T-cell (primary cell): Measurements from ENCODE around the gene STK32B. TPM values are rescaled to one million over a fixed set of nuclear protein-coding genes. Genes with fewer than 3 reads are reported as not detected.

Experiments
- ATAC-seq, 4 experiments: fragments of 200-7000 bp in 3 of 4; fragments of 150-1000 bp in 1 of 4; cut with Tn5 transposase; replicated peaks in 1 of 4; 1 replicate in 3 of 4; 2 replicates in 1 of 4; pipeline ENCODE4 v1.10.0; 2021; ENCODE audit warnings: moderate library complexity in 3 of 4, mild to moderate bottlenecking in 2 of 4, moderate number of reproducible peaks in 1 of 4
- CTCF ChIA-PET, 2 donors: fragments of 300-600 bp; sonication (Branson Sonifier 250); formaldehyde crosslinking; loops; one replicate each; lab custom pipeline; 2022; ENCODE audit warnings: antibody characterized with exemption in 2 of 2; lab: Charles Lee
- POLR2A ChIA-PET, 2 donors: fragments of 300-600 bp; sonication (Branson Sonifier 250); formaldehyde crosslinking; loops; one replicate each; lab custom pipeline; 2022; ENCODE audit warnings: antibody characterized with exemption in 2 of 2; lab: Charles Lee
- DNase-seq, 35 experiments: peaks; one replicate each; pipeline versions ENCODE4 v3.0.0 to v3.0.0-alpha.2; 2013 to 2023
- H3K27ac ChIP-seq: one replicate; pipeline ENCODE4 v1.5.1; 2013; ENCODE audit warnings: low read length
- H3K27me3 ChIP-seq, 2 experiments: replicated peaks in 1 of 2; 1 replicate in 1 of 2; 2 replicates in 1 of 2; pipeline versions ENCODE4 v1.6.1 to v1.7.0; 2013; ENCODE audit warnings: low read length in 1 of 2, mixed read lengths in 1 of 2; ENCODE audit not compliant: control insufficient read depth in 2 of 2, insufficient read depth in 2 of 2; ENCODE audit errors: extremely low read depth in 1 of 2
- H3K36me3 ChIP-seq, 2 donors: 1 replicate in 1 of 2; 2 replicates in 1 of 2; pipeline versions ENCODE4 v1.6.1 to v1.7.0; 2013; ENCODE audit warnings: low read length in 1 of 2; ENCODE audit not compliant: control insufficient read depth in 2 of 2, insufficient read depth in 1 of 2; ENCODE audit errors: extremely low read depth in 1 of 2
- H3K4me1 ChIP-seq, 2 experiments: 1 replicate in 1 of 2; 2 replicates in 1 of 2; pipeline versions ENCODE4 v1.6.1 to v1.7.0; 2013; ENCODE audit warnings: low read length in 2 of 2, mixed read lengths in 1 of 2; ENCODE audit not compliant: insufficient read depth in 2 of 2, control insufficient read depth in 1 of 2; ENCODE audit errors: extremely low read depth in 1 of 2
- H3K4me3 ChIP-seq, 2 donors: 1 replicate in 1 of 2; 2 replicates in 1 of 2; pipeline versions ENCODE4 v1.5.1 to v1.7.0; 2013; ENCODE audit warnings: mild to moderate bottlenecking in 2 of 2, low read length in 1 of 2, moderate library complexity in 1 of 2; ENCODE audit not compliant: control insufficient read depth in 1 of 2; ENCODE audit errors: extremely low read depth in 1 of 2
- H3K9me3 ChIP-seq: 2 replicates; pipeline ENCODE4 v1.7.0; 2013
- H3K27ac Mint-ChIP-seq, 2 donors: one replicate each; pipeline ENCODE4 v1.8.0; 2020 to 2021; ENCODE audit warnings: mild to moderate bottlenecking in 2 of 2, mixed read lengths in 2 of 2
- H3K27me3 Mint-ChIP-seq, 2 donors: one replicate each; pipeline ENCODE4 v1.8.0; 2021 to 2022; ENCODE audit warnings: mixed read lengths in 2 of 2
- H3K36me3 Mint-ChIP-seq: one replicate; pipeline ENCODE4 v1.8.0; 2021; ENCODE audit warnings: mixed read lengths
- H3K4me1 Mint-ChIP-seq, 3 donors: one replicate each; pipeline ENCODE4 v1.8.0; 2020 to 2022; ENCODE audit warnings: mixed read lengths in 3 of 3, mild to moderate bottlenecking in 1 of 3
- H3K4me3 Mint-ChIP-seq, 3 donors: one replicate each; pipeline ENCODE4 v1.8.0; 2020 to 2022; ENCODE audit warnings: mild to moderate bottlenecking in 3 of 3, mixed read lengths in 3 of 3, moderate library complexity in 3 of 3
- H3K9me3 Mint-ChIP-seq, 3 donors: one replicate each; pipeline ENCODE4 v1.8.0; 2020 to 2022; ENCODE audit warnings: mixed read lengths in 3 of 3
- WGBS: methylation state at CpG from one replicate; pipeline ENCODE4 v1.1.5; 2013; ENCODE audit warnings: missing lambda C conversion rate; ENCODE audit not compliant: insufficient coverage; 5-methylcytosine and 5-hydroxymethylcytosine counted together
- total RNA-seq, 35 experiments: library from RNA in 6 of 35; stranded (reverse) in 6 of 35; fragments of 120-200 nt in 1 of 35; gene quantifications; one replicate each; pipeline versions ENCODE4 v1.2.1 to v1.2.4 and lab custom pipeline; 2013 to 2026

The STK32B gene
- total RNA-seq, 5 donors from 2014 or later (not counting 1 experiment from before 2014, with no cell fraction given): 0.12 to 0.20 (median 0.15) TPM; not detected in 2

GRCh38 chr4:5399124-5399523 is 347.8 kb downstream of the STK32B start:
- peaks cover 4 to 10% (median 9%) of the 10 kb centered on the region in 3 donors for H3K9me3 Mint-ChIP-seq
- H3K4me1 ChIP-seq: no peaks in the 10 kb centered on the region

GRCh38 chr4:5399790-5400421 is 348.6 kb downstream of the STK32B start:
- DNase-seq (peak in 1 of 35 experiments; percentile 2), ATAC-seq (peak in 1 of 4 experiments; percentile 14)
- H3K27ac ChIP-seq: no peak overlapping the region
- 73% methylated on average over 7 of the region's 8 CpGs for WGBS
- H3K9me3 Mint-ChIP-seq: peaks cover 4 to 10% (median 9%) of the 10 kb centered on the region in 3 donors
- H3K4me3 Mint-ChIP-seq: no peak overlapping the region
- POLR2A ChIA-PET: no interaction called here
- H3K4me1 Mint-ChIP-seq: no peaks in the 10 kb centered on the region
- no peak overlapping the region for H3K27ac Mint-ChIP-seq
- no peaks in the 10 kb centered on the region for H3K4me1 ChIP-seq
- peaks cover 0 to 2% of the 10 kb centered on the region in 2 donors for H3K27me3 Mint-ChIP-seq
- H3K27me3 ChIP-seq: peaks cover 0 to 6% of the 10 kb centered on the region in 2 experiments
- CTCF ChIA-PET: no interaction called here
- H3K4me3 ChIP-seq: no peak overlapping the region
- no peaks in the 10 kb centered on the region for H3K36me3 ChIP-seq
- no peaks in the 10 kb centered on the region for H3K36me3 Mint-ChIP-seq
- no peaks in the 10 kb centered on the region for H3K9me3 ChIP-seq

More at GRCh38 chr4:5399124-5399523, 347.8 kb downstream of the STK32B start:
- peaks cover 0 to 6% of the 10 kb centered on the region in 2 experiments for H3K27me3 ChIP-seq
- peaks cover 0 to 2% of the 10 kb centered on the region in 2 donors for H3K27me3 Mint-ChIP-seq
- DNase-seq (no peak), ATAC-seq (no peak)
- no peak overlapping the region for H3K27ac ChIP-seq
- H3K4me3 ChIP-seq: no peak overlapping the region
- ChIA-PET CTCF (no interaction called here), POLR2A (no interaction called here)
- no peaks in the 10 kb centered on the region for H3K9me3 ChIP-seq
- H3K27ac Mint-ChIP-seq: no peak overlapping the region
- H3K4me3 Mint-ChIP-seq: no peak overlapping the region
- H3K36me3 ChIP-seq: no peaks in the 10 kb centered on the region
- no peaks in the 10 kb centered on the region for H3K36me3 Mint-ChIP-seq
- no peaks in the 10 kb centered on the region for H3K4me1 Mint-ChIP-seq
- WGBS: no CpG with 5 or more reads among the region's 4 CpGs

- Mint-ChIP-seq H3K4me3 (no peak overlapping the region), H3K36me3 (no peaks in the 10 kb centered on the region), H3K9me3 (peaks cover 11 to 28% (median 25%) of the 10 kb centered on the region in 3 donors), H3K4me1 (no peaks in the 10 kb centered on the region), H3K27ac (no peak overlapping the region), H3K27me3 (peaks cover 0 to 2% of the 10 kb centered on the region in 2 donors)
- 100% methylated on average over 2 of the region's 7 CpGs for WGBS
- ChIA-PET POLR2A (no interaction called here), CTCF (no interaction called here)
- Histone ChIP-seq H3K27ac (no peak overlapping the region), H3K9me3 (no peaks in the 10 kb centered on the region), H3K4me3 (no peak overlapping the region), H3K36me3 (no peaks in the 10 kb centered on the region), H3K27me3 (peaks cover 0 to 6% of the 10 kb centered on the region in 2 experiments), H3K4me1 (no peaks in the 10 kb centered on the region)
- ATAC-seq (no peak), DNase-seq (no peak)
Observed at GRCh38 chr4:5403746-5404497, 352.6 kb downstream of the STK32B start.

- WGBS: 40% methylated on average over 1 of the region's 2 CpGs
- Mint-ChIP-seq H3K27me3 (peaks cover 0 to 2% of the 10 kb centered on the region in 2 donors), H3K36me3 (no peaks in the 10 kb centered on the region), H3K4me1 (peaks cover 0 to 4% (median 0%) of the 10 kb centered on the region in 3 donors), H3K27ac (no peak overlapping the region), H3K4me3 (no peak overlapping the region), H3K9me3 (peaks cover 7 to 20% (median 16%) of the 10 kb centered on the region in 3 donors)
- no peak overlapping the region for H3K27ac ChIP-seq
- no peaks in the 10 kb centered on the region for H3K4me1 ChIP-seq
- CTCF ChIA-PET: no interaction called here
- no peaks in the 10 kb centered on the region for H3K36me3 ChIP-seq
- DNase-seq: no peak
- H3K27me3 ChIP-seq: no peaks in the 10 kb centered on the region
- no peak for ATAC-seq
- no peaks in the 10 kb centered on the region for H3K9me3 ChIP-seq
- POLR2A ChIA-PET: no interaction called here
- H3K4me3 ChIP-seq: no peak overlapping the region
Observed at GRCh38 chr4:5409237-5409636, 358.0 kb downstream of the STK32B start.

- Histone ChIP-seq H3K36me3 (no peaks in the 10 kb centered on the region), H3K4me3 (no peak overlapping the region), H3K4me1 (no peaks in the 10 kb centered on the region), H3K27ac (no peak overlapping the region), H3K9me3 (no peaks in the 10 kb centered on the region), H3K27me3 (no peaks in the 10 kb centered on the region)
- Mint-ChIP-seq H3K4me1 (peaks cover 0 to 4% (median 0%) of the 10 kb centered on the region in 3 donors), H3K27ac (no peak overlapping the region), H3K27me3 (peaks cover 0 to 2% of the 10 kb centered on the region in 2 donors), H3K4me3 (no peak overlapping the region), H3K36me3 (no peaks in the 10 kb centered on the region), H3K9me3 (peaks cover 7 to 20% (median 16%) of the 10 kb centered on the region in 3 donors)
- ATAC-seq: no peak
- WGBS: 81% methylated on average over 3 of the region's 6 CpGs
- ChIA-PET POLR2A (no interaction called here), CTCF (no interaction called here)
- DNase-seq: no peak
Observed at GRCh38 chr4:5409972-5410618, 358.8 kb downstream of the STK32B start.

GRCh38 chr4:5412296-5412695 is 361.0 kb downstream of the STK32B start:
- no peaks in the 10 kb centered on the region for H3K4me1 ChIP-seq
- no peak overlapping the region for H3K4me3 ChIP-seq
- no peaks in the 10 kb centered on the region for H3K9me3 ChIP-seq
- no peaks in the 10 kb centered on the region for H3K36me3 ChIP-seq
- no peaks in the 10 kb centered on the region for H3K27me3 ChIP-seq
- peaks cover 0 to 2% of the 10 kb centered on the region in 2 donors for H3K27me3 Mint-ChIP-seq
- no peak for DNase-seq
- H3K4me3 Mint-ChIP-seq: no peak overlapping the region
- no peak overlapping the region for H3K27ac ChIP-seq
- ChIA-PET POLR2A (no interaction called here), CTCF (no interaction called here)
- WGBS: 44% methylated on average over 1 of the region's 4 CpGs
- no peaks in the 10 kb centered on the region for H3K36me3 Mint-ChIP-seq
- ATAC-seq: no peak
- H3K4me1 Mint-ChIP-seq: peaks cover 0 to 4% (median 0%) of the 10 kb centered on the region in 3 donors
- peaks cover 5 to 7% (median 6%) of the 10 kb centered on the region in 3 donors for H3K9me3 Mint-ChIP-seq
- H3K27ac Mint-ChIP-seq: no peak overlapping the region
